ENCODE measurements around the gene CUL9.

The CUL9 gene

DNA sequence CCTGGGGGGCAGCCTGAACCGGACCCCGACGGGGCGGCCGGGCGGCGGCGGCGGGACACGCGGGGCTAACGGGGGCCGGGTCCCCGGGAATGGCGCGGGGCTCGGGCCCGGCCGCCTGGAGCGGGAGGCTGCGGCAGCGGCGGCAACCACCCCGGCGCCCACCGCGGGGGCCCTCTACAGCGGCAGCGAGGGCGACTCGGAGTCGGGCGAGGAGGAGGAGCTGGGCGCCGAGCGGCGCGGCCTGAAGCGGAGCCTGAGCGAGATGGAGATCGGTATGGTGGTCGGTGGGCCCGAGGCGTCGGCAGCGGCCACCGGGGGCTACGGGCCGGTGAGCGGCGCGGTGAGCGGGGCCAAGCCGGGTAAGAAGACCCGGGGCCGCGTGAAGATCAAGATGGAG, 10.3 kb upstream of the CUL9 start:
- peak overlapping the region; percentile 91 for H4K8ac ChIP-seq (ENCODE audit: low read depth, low read length)
- peak overlapping the region; percentile 98 for H3K9ac ChIP-seq (ENCODE audit: low read length)
- H2AFZ ChIP-seq (ENCODE audit: insufficient read depth, low read length, poor library complexity): peak overlapping the region; percentile 85
- peak overlapping the region; percentile 90 for H2AK5ac ChIP-seq (ENCODE audit: low read length)
- H3K27me3 ChIP-seq (ENCODE audit: insufficient read depth, low read length): no peaks in the 10 kb centered on the region
- peak overlapping the region; percentile 96 for H4K91ac ChIP-seq (ENCODE audit: low read depth, low read length)
- H4K12ac ChIP-seq (ENCODE audit: low read depth, low read length): peak overlapping the region; percentile 88
- peak in 1 of 2 donors; percentile 31 for DNase-seq
- peak overlapping the region; percentile 86 for H3K27ac ChIP-seq (ENCODE audit: low read depth, low read length)
- peaks cover 25% of the 10 kb centered on the region for H3K79me1 ChIP-seq (ENCODE audit: low read length)
- peak overlapping the region; percentile 99 for H3K4ac ChIP-seq (ENCODE audit: low read depth, low read length)
- peaks cover 23% of the 10 kb centered on the region for H3K79me2 ChIP-seq (ENCODE audit: control insufficient read depth, insufficient read depth, low read length, poor library complexity)
- no CpG with 5 or more reads among the region's 57 CpGs for WGBS (ENCODE audit: extremely low coverage, insufficient coverage, insufficient read length)
- peak overlapping the region; percentile 95 for H2BK5ac ChIP-seq (ENCODE audit: low read depth, low read length, poor library complexity)
- H3K4me2 ChIP-seq (ENCODE audit: low read length): peak overlapping the region; percentile 74
- no peak overlapping the region for H3K23ac ChIP-seq (ENCODE audit: low read length)
- H3K36me3 ChIP-seq (ENCODE audit: control insufficient read depth in 1 of 2, insufficient read depth in 2 of 2, low read length in 2 of 2): peaks cover 18 to 19% of the 10 kb centered on the region in 2 experiments
- H2BK120ac ChIP-seq (ENCODE audit: insufficient read depth, low read length, poor library complexity): peak overlapping the region; percentile 96
- peak overlapping the region; percentile 99 for H3K14ac ChIP-seq (ENCODE audit: low read length)
- H2BK12ac ChIP-seq (ENCODE audit: low read length): peak overlapping the region; percentile 53
- H3K4me1 ChIP-seq (ENCODE audit: control insufficient read depth in 1 of 2, insufficient read depth in 2 of 2, low read length in 2 of 2): peaks cover 13 to 14% of the 10 kb centered on the region in 2 experiments
- H3K9me3 ChIP-seq (ENCODE audit: insufficient read depth, low read depth, low read length): no peaks in the 10 kb centered on the region
- peak overlapping the region; percentile 97 for H3K18ac ChIP-seq (ENCODE audit: low read length)
- peak overlapping the region; percentile 99 for H3K4me3 ChIP-seq (ENCODE audit: low read depth, low read length)

DNA sequence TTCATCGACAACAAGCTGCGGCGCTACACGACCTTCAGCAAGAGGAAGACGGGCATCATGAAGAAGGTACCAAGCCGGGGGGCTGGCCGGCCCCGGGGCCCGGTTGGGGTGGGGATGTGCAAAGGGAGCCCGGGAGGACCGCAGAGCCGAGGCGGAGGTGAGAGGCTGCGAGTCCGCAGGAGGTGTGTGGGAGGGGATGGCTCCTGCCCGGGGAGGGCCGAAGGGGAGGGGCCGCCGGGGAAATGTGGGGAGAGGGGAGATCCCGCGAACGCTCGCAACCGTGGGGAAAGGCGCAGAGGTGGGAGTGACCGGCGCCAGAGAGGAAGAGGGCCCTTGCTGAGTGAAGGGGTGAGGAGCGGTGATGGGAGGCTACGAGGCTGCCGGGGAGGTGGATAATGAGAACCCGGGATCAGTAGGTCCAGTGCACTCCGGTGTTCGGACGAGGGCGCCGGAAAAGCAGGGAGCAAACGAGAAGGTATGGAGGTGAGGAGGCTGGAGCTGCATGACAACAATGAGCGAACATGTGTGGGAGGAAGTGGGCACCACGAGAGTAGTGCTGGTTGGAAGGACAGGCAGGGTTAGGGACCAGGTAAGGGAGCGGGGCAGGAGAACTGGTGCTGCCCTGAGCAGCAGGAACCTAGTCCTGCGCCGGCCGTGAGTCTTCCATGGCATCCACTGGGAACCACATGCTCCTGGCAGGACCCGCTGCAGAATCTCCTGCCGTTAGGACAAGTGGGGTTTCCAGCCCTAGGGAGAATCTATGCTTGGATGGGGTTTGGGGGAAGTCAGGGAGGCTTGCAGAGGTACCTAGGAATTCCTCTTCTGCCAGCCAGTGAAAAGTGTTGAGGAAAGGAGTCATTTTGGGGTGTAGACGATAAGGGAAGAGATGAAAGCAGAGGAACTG, 9.6 kb upstream of the CUL9 start:
- Histone ChIP-seq H2BK5ac (ENCODE audit: low read depth, low read length, poor library complexity) (peak overlapping the region; percentile 95), H4K12ac (ENCODE audit: low read depth, low read length) (peak overlapping the region; percentile 88)

DNA sequence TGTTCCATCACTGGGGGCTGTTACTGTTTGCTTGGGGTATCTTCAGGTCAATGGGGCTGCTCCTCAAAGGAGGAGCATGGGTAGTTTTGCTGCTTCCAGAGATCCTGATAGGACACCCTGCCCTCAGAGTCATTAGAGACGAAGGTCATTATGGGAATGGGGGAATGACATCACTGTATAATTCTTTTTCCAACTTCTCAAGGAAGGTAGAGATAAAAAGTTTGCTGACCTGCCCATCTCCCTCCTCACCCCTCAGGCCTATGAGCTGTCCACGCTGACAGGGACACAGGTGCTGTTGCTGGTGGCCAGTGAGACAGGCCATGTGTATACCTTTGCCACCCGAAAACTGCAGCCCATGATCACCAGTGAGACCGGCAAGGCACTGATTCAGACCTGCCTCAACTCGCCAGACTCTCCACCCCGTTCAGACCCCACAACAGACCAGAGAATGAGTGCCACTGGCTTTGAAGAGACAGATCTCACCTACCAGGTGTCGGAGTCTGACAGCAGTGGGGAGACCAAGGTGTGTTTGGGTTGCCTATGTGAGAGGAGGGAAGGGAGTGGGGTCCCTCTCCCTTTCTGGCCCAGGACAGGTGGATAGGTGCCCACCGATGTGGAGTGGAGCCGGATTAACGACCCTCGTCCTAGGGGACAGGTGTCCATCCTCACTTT, 8.3 kb upstream of the CUL9 start:
- peak overlapping the region; percentile 21 for H2BK12ac ChIP-seq (ENCODE audit: low read length)
- peak overlapping the region; percentile 20 for H2AFZ ChIP-seq (ENCODE audit: insufficient read depth, low read length, poor library complexity)
- H3K4me1 ChIP-seq (ENCODE audit: control insufficient read depth in 1 of 2, insufficient read depth in 2 of 2, low read length in 2 of 2): peaks cover 13 to 14% of the 10 kb centered on the region in 2 experiments
- peak overlapping the region; percentile 46 for H3K4me3 ChIP-seq (ENCODE audit: low read depth, low read length)
- peak overlapping the region; percentile 20 for H4K91ac ChIP-seq (ENCODE audit: low read depth, low read length)
- H3K27me3 ChIP-seq (ENCODE audit: insufficient read depth, low read length): no peaks in the 10 kb centered on the region
- H2AK5ac ChIP-seq (ENCODE audit: low read length): peak overlapping the region; percentile 57
- H3K79me1 ChIP-seq (ENCODE audit: low read length): peaks cover 25% of the 10 kb centered on the region
- peak overlapping the region; percentile 16 for H3K14ac ChIP-seq (ENCODE audit: low read length)
- no peak overlapping the region for H3K23ac ChIP-seq (ENCODE audit: low read length)
- peak overlapping the region; percentile 74 for H3K4me2 ChIP-seq (ENCODE audit: low read length)
- H4K12ac ChIP-seq (ENCODE audit: low read depth, low read length): no peak overlapping the region
- peak; percentile 77 to 83 for DNase-seq
- H3K9ac ChIP-seq (ENCODE audit: low read length): peak overlapping the region; percentile 70
- H3K9me3 ChIP-seq (ENCODE audit: insufficient read depth, low read depth, low read length): no peaks in the 10 kb centered on the region
- peak overlapping the region; percentile 30 for H3K4ac ChIP-seq (ENCODE audit: low read depth, low read length)
- H4K8ac ChIP-seq (ENCODE audit: low read depth, low read length): no peak overlapping the region
- H2BK120ac ChIP-seq (ENCODE audit: insufficient read depth, low read length, poor library complexity): no peak overlapping the region
- H3K27ac ChIP-seq (ENCODE audit: low read depth, low read length): peak overlapping the region; percentile 87
- H3K18ac ChIP-seq (ENCODE audit: low read length): peak overlapping the region; percentile 48
- WGBS (ENCODE audit: extremely low coverage, insufficient coverage, insufficient read length): no CpG with 5 or more reads among the region's 11 CpGs
- peaks cover 27 to 29% of the 10 kb centered on the region in 2 experiments for H3K36me3 ChIP-seq (ENCODE audit: control insufficient read depth in 1 of 2, insufficient read depth in 2 of 2, low read length in 2 of 2)
- peak overlapping the region; percentile 44 for H2BK5ac ChIP-seq (ENCODE audit: low read depth, low read length, poor library complexity)
- H3K79me2 ChIP-seq (ENCODE audit: control insufficient read depth, insufficient read depth, low read length, poor library complexity): peaks cover 23% of the 10 kb centered on the region

More for the DNA sequence above, 9.6 kb upstream of the CUL9 start:
- H3K79me2 ChIP-seq (ENCODE audit: control insufficient read depth, insufficient read depth, low read length, poor library complexity): peaks cover 23% of the 10 kb centered on the region
- peaks cover 19 to 20% of the 10 kb centered on the region in 2 experiments for H3K36me3 ChIP-seq (ENCODE audit: control insufficient read depth in 1 of 2, insufficient read depth in 2 of 2, low read length in 2 of 2)
- peak overlapping the region; percentile 86 for H3K27ac ChIP-seq (ENCODE audit: low read depth, low read length)
- peak overlapping the region; percentile 90 for H2AK5ac ChIP-seq (ENCODE audit: low read length)
- H3K27me3 ChIP-seq (ENCODE audit: insufficient read depth, low read length): no peaks in the 10 kb centered on the region
- peak in 1 of 2 donors; percentile 50 for DNase-seq
- H2AFZ ChIP-seq (ENCODE audit: insufficient read depth, low read length, poor library complexity): peak overlapping the region; percentile 85
- H3K4me1 ChIP-seq (ENCODE audit: control insufficient read depth in 1 of 2, insufficient read depth in 2 of 2, low read length in 2 of 2): peaks cover 13 to 14% of the 10 kb centered on the region in 2 experiments
- H3K79me1 ChIP-seq (ENCODE audit: low read length): peaks cover 25% of the 10 kb centered on the region
- peak overlapping the region; percentile 53 for H2BK12ac ChIP-seq (ENCODE audit: low read length)
- peak overlapping the region; percentile 99 for H3K4ac ChIP-seq (ENCODE audit: low read depth, low read length)
- peak overlapping the region; percentile 96 for H4K91ac ChIP-seq (ENCODE audit: low read depth, low read length)
- no peak overlapping the region for H3K23ac ChIP-seq (ENCODE audit: low read length)
- peak overlapping the region; percentile 98 for H3K9ac ChIP-seq (ENCODE audit: low read length)
- peak overlapping the region; percentile 96 for H2BK120ac ChIP-seq (ENCODE audit: insufficient read depth, low read length, poor library complexity)
- no peaks in the 10 kb centered on the region for H3K9me3 ChIP-seq (ENCODE audit: insufficient read depth, low read depth, low read length)
- peak overlapping the region; percentile 99 for H3K4me3 ChIP-seq (ENCODE audit: low read depth, low read length)
- H3K14ac ChIP-seq (ENCODE audit: low read length): peak overlapping the region; percentile 99
- WGBS (ENCODE audit: extremely low coverage, insufficient coverage, insufficient read length): no CpG with 5 or more reads among the region's 46 CpGs
- peak overlapping the region; percentile 74 for H3K4me2 ChIP-seq (ENCODE audit: low read length)
- peak overlapping the region; percentile 91 for H4K8ac ChIP-seq (ENCODE audit: low read depth, low read length)
- H3K18ac ChIP-seq (ENCODE audit: low read length): peak overlapping the region; percentile 97
